ENCODE results near the gene PER1.

DNA sequence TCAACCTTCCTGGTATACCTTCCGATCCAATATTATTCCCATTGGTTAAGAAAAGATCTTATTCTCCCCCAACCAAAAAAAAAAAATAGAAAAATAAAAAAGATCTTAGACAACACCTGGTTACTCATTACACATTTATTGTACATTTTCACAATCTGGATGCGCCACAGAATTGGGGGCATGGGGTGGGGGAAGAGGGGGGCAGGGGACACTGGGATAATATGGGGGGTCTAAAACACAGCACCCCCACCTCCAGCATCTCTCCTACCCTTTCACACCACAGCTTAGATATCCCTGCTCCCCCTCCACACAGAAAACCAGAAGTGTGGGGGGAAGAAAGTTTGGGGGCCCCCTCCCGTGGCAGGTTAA lies 6.8 kb upstream of the PER1 start:
- TF ChIP-seq, protein P1, sequence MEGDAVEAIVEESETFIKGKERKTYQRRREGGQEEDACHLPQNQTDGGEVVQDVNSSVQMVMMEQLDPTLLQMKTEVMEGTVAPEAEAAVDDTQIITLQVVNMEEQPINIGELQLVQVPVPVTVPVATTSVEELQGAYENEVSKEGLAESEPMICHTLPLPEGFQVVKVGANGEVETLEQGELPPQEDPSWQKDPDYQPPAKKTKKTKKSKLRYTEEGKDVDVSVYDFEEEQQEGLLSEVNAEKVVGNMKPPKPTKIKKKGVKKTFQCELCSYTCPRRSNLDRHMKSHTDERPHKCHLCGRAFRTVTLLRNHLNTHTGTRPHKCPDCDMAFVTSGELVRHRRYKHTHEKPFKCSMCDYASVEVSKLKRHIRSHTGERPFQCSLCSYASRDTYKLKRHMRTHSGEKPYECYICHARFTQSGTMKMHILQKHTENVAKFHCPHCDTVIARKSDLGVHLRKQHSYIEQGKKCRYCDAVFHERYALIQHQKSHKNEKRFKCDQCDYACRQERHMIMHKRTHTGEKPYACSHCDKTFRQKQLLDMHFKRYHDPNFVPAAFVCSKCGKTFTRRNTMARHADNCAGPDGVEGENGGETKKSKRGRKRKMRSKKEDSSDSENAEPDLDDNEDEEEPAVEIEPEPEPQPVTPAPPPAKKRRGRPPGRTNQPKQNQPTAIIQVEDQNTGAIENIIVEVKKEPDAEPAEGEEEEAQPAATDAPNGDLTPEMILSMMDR (conservative IDR thresholded peaks at IDR 0.05; ENCODE audit: low read length) = no peak; the same call in 1 of the 2 replicates
- no peak for TF ChIP-seq EZH2phosphoT487 (IDR thresholded peaks at IDR 0.05; ENCODE audit: borderline replicate concordance, low read depth, low read length)
